K562 (cell line): ENCODE measurements around the gene KIF26B. TPM values are rescaled to one million over a fixed set of nuclear protein-coding genes. Genes with fewer than 3 reads are reported as not detected.

Experiments
- ATAC-seq: fragments of 200-7000 bp; cut with Tn5 transposase; 3 replicates; pipeline ENCODE4 v1.9.1; 2020; ENCODE audit warnings: moderate library complexity
- BruUV-seq: library from RNA; stranded (reverse); fragments of 400-500 nt; replicated peaks from 2 replicates; lab custom pipeline; 2021; lab: Mats Ljungman, UMichigan
- CTCF ChIA-PET: fragments of 300-600 bp; formaldehyde crosslinking; extraction: SDS; loops from one replicate; lab custom pipeline; 2021; ENCODE audit warnings: low intra/inter-chr PET ratio; lab: Yijun Ruan, JAX
- POLR2A ChIA-PET: fragments of 300-600, 350-650 bp; sonication (Branson Sonifier 250); formaldehyde crosslinking; extraction: SDS; loops from one replicate; lab custom pipeline; 2021; ENCODE audit warnings: antibody characterized with exemption, inconsistent platforms; lab: Yijun Ruan, JAX
- DNase-seq, 4 experiments: peaks; one replicate each; pipeline versions ENCODE4 v3.0.0 to v3.0.0-alpha.2; 2011 to 2018; ENCODE audit warnings: low spot score in 3 of 4, mixed read lengths in 3 of 4; ENCODE audit errors: extremely low read depth in 1 of 4
- FAIRE-seq: peaks from 2 replicates; lab custom pipeline; 2011; peaks lifted over from hg19 to GRCh38; lab: Jason Lieb, UNC
- H2AFZ ChIP-seq: 2 replicates; pipeline ENCODE4 v1.6.0; 2011; ENCODE audit warnings: low read depth, low read length, control low read depth, inconsistent platforms
- H3K27ac ChIP-seq: fragments of 200-600 bp; 3 replicates; pipeline ENCODE4 v1.8.0; 2011; ENCODE audit warnings: low read depth, mild to moderate bottlenecking, control low read depth, inconsistent platforms, low read length, moderate library complexity, mixed read lengths; ENCODE audit errors: extremely low read depth
- H3K27me3 ChIP-seq, 2 experiments: fragments of 300-600 bp in 1 of 2; 2 replicates in 1 of 2; 3 replicates in 1 of 2; pipeline versions ENCODE4 v1.6.0 to v1.8.0; 2011; ENCODE audit warnings: inconsistent platforms in 2 of 2, low read length in 2 of 2, mild to moderate bottlenecking in 1 of 2, mixed read lengths in 1 of 2, moderate library complexity in 1 of 2; ENCODE audit not compliant: control insufficient read depth in 2 of 2, insufficient read depth in 2 of 2
- H3K36me3 ChIP-seq: fragments of 300-600 bp; 3 replicates; pipeline ENCODE4 v1.8.0; 2011; ENCODE audit warnings: mild to moderate bottlenecking, low read length, inconsistent platforms; ENCODE audit not compliant: control insufficient read depth, insufficient read depth
- H3K4me1 ChIP-seq, 2 experiments: fragments of 200-600 bp in 1 of 2; replicated peaks in 1 of 2; 2 replicates in 1 of 2; 3 replicates in 1 of 2; pipeline versions ENCODE4 v1.5.1 to v1.8.0; 2011; ENCODE audit warnings: inconsistent platforms in 2 of 2, low read length in 2 of 2, mild to moderate bottlenecking in 1 of 2, mixed read lengths in 1 of 2, moderate library complexity in 1 of 2; ENCODE audit not compliant: control insufficient read depth in 2 of 2, insufficient read depth in 2 of 2
- H3K4me2 ChIP-seq: 2 replicates; pipeline ENCODE4 v1.6.1; 2011; ENCODE audit warnings: low read length, control low read depth, inconsistent platforms, mixed read lengths; ENCODE audit not compliant: insufficient read depth
- H3K4me3 ChIP-seq: fragments of 200-600 bp; sonication (generic), shearing (Covaris generic); 2 replicates; pipeline ENCODE4 v1.5.1; 2016; ENCODE audit warnings: control low read depth, inconsistent platforms
- H3K79me2 ChIP-seq: fragments of 200-600 bp; 3 replicates; pipeline ENCODE4 v1.8.0; 2011; ENCODE audit warnings: low read length, inconsistent platforms; ENCODE audit not compliant: control insufficient read depth, insufficient read depth
- H3K9ac ChIP-seq, 2 experiments: 2 replicates each; pipeline versions ENCODE4 v1.6.0 to v1.6.1; 2011; ENCODE audit warnings: low read depth in 2 of 2, low read length in 2 of 2, control low read depth in 1 of 2, inconsistent platforms in 1 of 2, mild to moderate bottlenecking in 1 of 2, mixed read lengths in 1 of 2; ENCODE audit not compliant: insufficient read depth in 1 of 2
- H3K9me1 ChIP-seq: one replicate; pipeline ENCODE4 v1.6.0; 2011; ENCODE audit warnings: inconsistent platforms, mild to moderate bottlenecking, low read length, moderate library complexity; ENCODE audit not compliant: control insufficient read depth, insufficient read depth
- H3K9me3 ChIP-seq: replicated peaks from 2 replicates; pipeline ENCODE4 v1.5.1; 2011; ENCODE audit warnings: low read depth, low read length, inconsistent platforms; ENCODE audit not compliant: control insufficient read depth, insufficient read depth
- H4K20me1 ChIP-seq: replicated peaks from 2 replicates; pipeline ENCODE4 v1.6.1; 2011; ENCODE audit warnings: low read length, inconsistent platforms, mixed read lengths; ENCODE audit not compliant: control insufficient read depth, insufficient read depth
- ATF1 ChIP-seq, 2 experiments: fragments of 450-650 bp in 1 of 2; IDR thresholded peaks; 2 replicates each; pipeline ENCODE4 v1.6.1; 2016; ENCODE audit warnings: missing compliant biosample characterization in 1 of 2, missing genetic modification characterization in 1 of 2
- IRF2 ChIP-seq: sonication (generic); formaldehyde crosslinking; IDR thresholded peaks from 2 replicates; pipeline ENCODE4 v1.8.1; 2022; ENCODE audit warnings: mild to moderate bottlenecking, missing genetic modification reagents
- LCOR ChIP-seq: sonication (generic); formaldehyde crosslinking; IDR thresholded peaks from 2 replicates; pipeline ENCODE4 v1.8.0; 2022; ENCODE audit warnings: mild to moderate bottlenecking, missing genetic modification reagents
- PHF20 ChIP-seq: fragments of 450-650 bp; IDR thresholded peaks from 2 replicates; pipeline ENCODE4 v1.6.1; 2018; ENCODE audit not compliant: partially characterized antibody
- PHF8 ChIP-seq: fragments of 200-600 bp; sonication (generic); IDR thresholded peaks from 2 replicates; pipeline ENCODE4 v1.6.1; 2012; ENCODE audit warnings: mixed run types, mild to moderate bottlenecking, inconsistent platforms, low read length, moderate library complexity, borderline replicate concordance
- TRIM28 ChIP-seq: fragments of 450-650 bp; IDR thresholded peaks from 2 replicates; pipeline ENCODE4 v1.6.1; 2017
- XRCC3 ChIP-seq: fragments of 450-650 bp; IDR thresholded peaks from 2 replicates; pipeline ENCODE4 v1.6.1; 2017; ENCODE audit warnings: mild to moderate bottlenecking, moderate library complexity
- ZNF146 ChIP-seq: IDR thresholded peaks from one replicate; pipeline ENCODE4 v1.6.1; 2018; ENCODE audit warnings: missing compliant biosample characterization; ENCODE audit not compliant: unreplicated experiment
- ZNF316 ChIP-seq: fragments of 450-650 bp; IDR thresholded peaks from 2 replicates; pipeline ENCODE4 v1.6.1; 2016
- ZNF76 ChIP-seq: fragments of 250-450 bp; sonication (Bioruptor Pico); IDR thresholded peaks from 2 replicates; pipeline ENCODE4 v1.4.0; 2020; ENCODE audit warnings: mild to moderate bottlenecking, moderate library complexity, borderline replicate concordance
- WGBS: fragments of 100-300 bp; shearing (Covaris generic); methylation state at CpG from one replicate; pipeline ENCODE4 v1.1.6; 2016; ENCODE audit warnings: low coverage, mixed read lengths; ENCODE audit not compliant: insufficient coverage; ENCODE audit errors: missing lambda C conversion rate; 5-methylcytosine and 5-hydroxymethylcytosine counted together
- in situ Hi-C: fragments of 300-500 bp; cut with MboI; formaldehyde crosslinking; loops from 4 replicates; pipeline ENCODE4 v1.15.0; 2018; ENCODE audit warnings: inconsistent platforms, mixed read lengths
- intact Hi-C: fragments of 100-400 bp; cut with micrococcal nuclease; formaldehyde crosslinking; loops from 2 replicates; pipeline ENCODE4 v1.14.2; 2022
- polyA plus RNA-seq, 8 experiments: library from polyadenylated mRNA; depleted of rRNA in 4 of 8; stranded (reverse) in 5 of 8; unstranded in 3 of 8; fragments of >200 nt; fragmentation: Nextera tagmentation in 2 of 8; fragmentation: Illumina TruSeq in 1 of 8; extraction: Ambion mirVana in 2 of 8; extraction: Trizol in 1 of 8; gene quantifications; 2 replicates each; pipeline versions ENCODE4 v1.2.1 to v1.2.3, GENCODE V29; 2011 to 2014; ENCODE audit warnings: inconsistent platforms in 1 of 8, missing spikeins in 1 of 8
- total RNA-seq, 7 experiments: library from RNA; depleted of rRNA in 6 of 7; stranded (reverse); fragments of >200 nt in 6 of 7; fragmentation: Illumina TruSeq in 2 of 7; extraction: Trizol in 2 of 7; gene quantifications; 2 replicates each; pipeline versions ENCODE4 v1.2.1 to v1.2.3, GENCODE V29; 2011 to 2021; ENCODE audit warnings: low replicate concordance in 1 of 7
- TF ChIP-seq, protein P1 (sequence below): fragments of 450-650 bp; IDR thresholded peaks from 2 replicates; pipeline ENCODE4 v1.6.1; 2016; ENCODE audit warnings: borderline replicate concordance

The KIF26B gene
- total and polyA plus RNA-seq, 9 of the 15 experiments (the other 6 are each of a cell fraction or from before 2014, with no cell fraction given) = 0.02 to 0.08 (median 0.03) TPM; not detected in 6

DNA sequence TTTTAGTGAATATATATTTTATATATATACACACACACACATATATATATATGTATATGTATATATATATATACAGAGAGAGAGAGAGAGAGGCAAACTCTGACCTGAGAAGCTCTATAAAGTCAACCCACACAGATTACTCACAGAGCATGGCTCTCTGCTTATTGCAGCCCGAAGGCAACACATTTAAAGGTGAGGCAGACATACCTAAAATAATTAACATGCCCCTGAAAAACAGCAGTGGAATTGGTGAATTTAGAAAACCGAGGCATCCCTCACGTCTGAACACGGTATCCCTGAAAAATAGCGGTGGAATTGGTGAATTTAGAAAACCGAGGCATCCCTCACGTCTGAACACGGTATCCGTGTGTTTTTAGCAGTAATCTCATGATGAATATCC, 228.2 kb downstream of the KIF26B start (continued):
- TF ChIP-seq, protein P1, sequence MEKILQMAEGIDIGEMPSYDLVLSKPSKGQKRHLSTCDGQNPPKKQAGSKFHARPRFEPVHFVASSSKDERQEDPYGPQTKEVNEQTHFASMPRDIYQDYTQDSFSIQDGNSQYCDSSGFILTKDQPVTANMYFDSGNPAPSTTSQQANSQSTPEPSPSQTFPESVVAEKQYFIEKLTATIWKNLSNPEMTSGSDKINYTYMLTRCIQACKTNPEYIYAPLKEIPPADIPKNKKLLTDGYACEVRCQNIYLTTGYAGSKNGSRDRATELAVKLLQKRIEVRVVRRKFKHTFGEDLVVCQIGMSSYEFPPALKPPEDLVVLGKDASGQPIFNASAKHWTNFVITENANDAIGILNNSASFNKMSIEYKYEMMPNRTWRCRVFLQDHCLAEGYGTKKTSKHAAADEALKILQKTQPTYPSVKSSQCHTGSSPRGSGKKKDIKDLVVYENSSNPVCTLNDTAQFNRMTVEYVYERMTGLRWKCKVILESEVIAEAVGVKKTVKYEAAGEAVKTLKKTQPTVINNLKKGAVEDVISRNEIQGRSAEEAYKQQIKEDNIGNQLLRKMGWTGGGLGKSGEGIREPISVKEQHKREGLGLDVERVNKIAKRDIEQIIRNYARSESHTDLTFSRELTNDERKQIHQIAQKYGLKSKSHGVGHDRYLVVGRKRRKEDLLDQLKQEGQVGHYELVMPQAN = no peak
- TF ChIP-seq ZNF146 (no peak), TRIM28 (no peak)
- TF ChIP-seq, all 486 proteins: peak for 0

DNA sequence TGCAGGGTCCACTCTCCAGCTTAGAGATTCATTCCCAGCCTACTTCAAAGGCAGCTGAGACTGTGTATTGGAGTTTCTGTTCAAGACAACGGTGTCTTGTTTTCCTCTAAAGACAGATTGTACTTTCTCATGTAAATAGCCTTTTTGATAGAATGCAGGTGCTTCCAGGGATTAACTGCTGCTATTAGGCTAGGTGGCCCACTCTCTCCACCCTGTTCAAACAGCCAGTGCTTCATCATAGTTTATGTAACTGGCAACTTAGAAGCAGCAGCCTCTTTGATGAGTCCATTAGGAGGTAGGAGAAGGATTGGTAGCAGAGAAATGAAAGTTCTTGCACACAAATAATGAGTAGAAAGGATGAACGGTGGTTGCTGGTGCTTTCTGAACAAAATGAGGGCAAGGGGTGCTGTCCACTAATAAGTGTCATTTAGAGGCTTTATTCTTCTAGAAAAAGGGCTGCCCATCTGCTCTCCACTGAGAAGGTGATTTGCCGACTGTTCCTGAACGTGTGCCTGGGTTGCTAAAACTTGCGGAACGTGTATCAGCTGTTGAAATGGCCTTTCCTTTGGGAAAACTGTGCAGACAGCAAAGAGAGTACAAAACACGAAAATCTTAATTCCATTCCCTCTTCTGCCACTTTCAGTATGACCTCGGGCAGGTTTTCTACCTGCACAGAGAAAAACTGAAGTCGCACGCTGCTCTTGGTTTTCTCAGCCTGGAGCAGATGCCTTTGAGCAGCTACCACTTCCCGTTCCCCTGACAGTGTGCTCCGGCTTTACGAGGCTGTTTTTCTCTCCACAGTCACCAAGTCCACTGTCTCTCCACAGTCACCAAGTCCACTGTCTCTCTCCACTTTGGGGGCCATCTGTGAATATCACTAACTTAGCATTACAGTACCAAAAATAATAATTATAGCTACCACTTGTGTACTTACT, 228.9 kb downstream of the KIF26B start:
- H4K20me1 ChIP-seq = no peaks in the 10 kb centered on the region
- H3K4me1 ChIP-seq = no peaks in the 10 kb centered on the region
- 2% methylated on average over 13 of the region's 13 CpGs for WGBS
- H2AFZ ChIP-seq = no peak overlapping the region
- ChIA-PET POLR2A (interaction anchor here (0.6 to 1.2 kb wide), 4 partner anchors 8 to 38 kb away, joined by 4 to 5 read pairs (median 4); no protein-coding TSS in a partner anchor), CTCF (no interaction called here)
- ATAC-seq (no peak), FAIRE-seq (no peak), DNase-seq (no peak)
- H3K4me3 ChIP-seq = no peak overlapping the region
- peaks cover 51 to 62% of the 10 kb centered on the region in 2 experiments for H3K27me3 ChIP-seq
- no TSS peak for BruUV-seq
- no peak for TF ChIP-seq ATF1 (CRISPR knock-in tag; IDR thresholded peaks at IDR 0.05)
- no peak for TF ChIP-seq ATF1 (tag; IDR thresholded peaks at IDR 0.05)
- TF ChIP-seq LCOR (CRISPR knock-in tag) = no peak
- TF ChIP-seq PHF8 = no peak
- TF ChIP-seq ZNF76 (CRISPR knock-in tag) = no peak
- no peak for TF ChIP-seq TRIM28
- no peak for TF ChIP-seq PHF20
- no peak for TF ChIP-seq ZNF316
- no peak for TF ChIP-seq XRCC3
- no peak for TF ChIP-seq IRF2 (CRISPR knock-in tag)
- in situ Hi-C loops (no loop called here), intact Hi-C loops (loop anchor here (10.0 kb wide), 1 partner anchor 309 kb away; no protein-coding TSS in a partner anchor)
- H3K9me1 ChIP-seq = no peaks in the 10 kb centered on the region
- H3K9ac ChIP-seq = no peak overlapping the region
- H3K9me3 ChIP-seq = no peaks in the 10 kb centered on the region
- no peaks in the 10 kb centered on the region for H3K79me2 ChIP-seq
- H3K4me2 ChIP-seq = no peak overlapping the region
- no peaks in the 10 kb centered on the region for H3K36me3 ChIP-seq
- no peak overlapping the region for H3K27ac ChIP-seq
